ENCODE measurements around the gene ACTN4. TPM values are rescaled to one million over a fixed set of nuclear protein-coding genes. Genes with fewer than 3 reads are reported as not detected.
A peak's percentile ranks its signal among the peaks of the same experiment; 100 is the strongest.

ACTN4 gene
- total RNA-seq, 1 experiment from 2014 or later: 615 TPM

GRCh38 chr19:38708413-38709024 lies 61.1 kb downstream of the ACTN4 start:
- DNase-seq (ENCODE audit: low read depth): no peak

- no peak for DNase-seq (ENCODE audit: low read depth)
Observed at GRCh38 chr19:38709119-38709518, 61.7 kb downstream of the ACTN4 start.

- DNase-seq (ENCODE audit: low read depth): no peak
Observed at GRCh38 chr19:38709671-38710415, 62.4 kb downstream of the ACTN4 start.

- no peak for DNase-seq (ENCODE audit: low read depth)
Observed at GRCh38 chr19:38710416-38710702, 62.9 kb downstream of the ACTN4 start.

GRCh38 chr19:38710928-38711725 lies 63.7 kb downstream of the ACTN4 start:
- no peak for DNase-seq (ENCODE audit: low read depth)

- DNase-seq (ENCODE audit: low read depth): peak; percentile 60
Observed at GRCh38 chr19:38711726-38712153, 64.3 kb downstream of the ACTN4 start.

- DNase-seq (ENCODE audit: low read depth): no peak
Observed at GRCh38 chr19:38712161-38712748, 64.8 kb downstream of the ACTN4 start.

GRCh38 chr19:38713227-38713649 lies 65.8 kb downstream of the ACTN4 start:
- no peak for DNase-seq (ENCODE audit: low read depth)

- no peak for DNase-seq (ENCODE audit: low read depth)
Observed at GRCh38 chr19:38713865-38714264, 66.4 kb downstream of the ACTN4 start.

- DNase-seq (ENCODE audit: low read depth): no peak
Observed at GRCh38 chr19:38714354-38714778, 66.9 kb downstream of the ACTN4 start.

- DNase-seq (ENCODE audit: low read depth): no peak
Observed at GRCh38 chr19:38715555-38715954, 68.1 kb downstream of the ACTN4 start.

GRCh38 chr19:38717051-38717450 lies 69.6 kb downstream of the ACTN4 start:
- no peak for DNase-seq (ENCODE audit: low read depth)

GRCh38 chr19:38717855-38718254 lies 70.4 kb downstream of the ACTN4 start:
- DNase-seq (ENCODE audit: low read depth): no peak

GRCh38 chr19:38718747-38719543 lies 71.5 kb downstream of the ACTN4 start:
- peak; percentile 28 for DNase-seq (ENCODE audit: low read depth)

GRCh38 chr19:38719761-38720558 lies 72.5 kb downstream of the ACTN4 start:
- DNase-seq (ENCODE audit: low read depth): peak; percentile 34

- DNase-seq (ENCODE audit: low read depth): no peak
Observed at GRCh38 chr19:38720559-38721236, 73.2 kb downstream of the ACTN4 start.

- DNase-seq (ENCODE audit: low read depth): no peak
Observed at GRCh38 chr19:38721496-38721895, 74.0 kb downstream of the ACTN4 start.

GRCh38 chr19:38721979-38722773 lies 74.7 kb downstream of the ACTN4 start:
- no peak for DNase-seq (ENCODE audit: low read depth)

All from HT1080 (cell line).